ENCODE results near the gene TUFM.
"Not testable (repeated sequence)": the region's sequence is repeated elsewhere in the genome, so short reads cannot be mapped to it uniquely, and the experiment has no call there.

The TUFM gene

DNA sequence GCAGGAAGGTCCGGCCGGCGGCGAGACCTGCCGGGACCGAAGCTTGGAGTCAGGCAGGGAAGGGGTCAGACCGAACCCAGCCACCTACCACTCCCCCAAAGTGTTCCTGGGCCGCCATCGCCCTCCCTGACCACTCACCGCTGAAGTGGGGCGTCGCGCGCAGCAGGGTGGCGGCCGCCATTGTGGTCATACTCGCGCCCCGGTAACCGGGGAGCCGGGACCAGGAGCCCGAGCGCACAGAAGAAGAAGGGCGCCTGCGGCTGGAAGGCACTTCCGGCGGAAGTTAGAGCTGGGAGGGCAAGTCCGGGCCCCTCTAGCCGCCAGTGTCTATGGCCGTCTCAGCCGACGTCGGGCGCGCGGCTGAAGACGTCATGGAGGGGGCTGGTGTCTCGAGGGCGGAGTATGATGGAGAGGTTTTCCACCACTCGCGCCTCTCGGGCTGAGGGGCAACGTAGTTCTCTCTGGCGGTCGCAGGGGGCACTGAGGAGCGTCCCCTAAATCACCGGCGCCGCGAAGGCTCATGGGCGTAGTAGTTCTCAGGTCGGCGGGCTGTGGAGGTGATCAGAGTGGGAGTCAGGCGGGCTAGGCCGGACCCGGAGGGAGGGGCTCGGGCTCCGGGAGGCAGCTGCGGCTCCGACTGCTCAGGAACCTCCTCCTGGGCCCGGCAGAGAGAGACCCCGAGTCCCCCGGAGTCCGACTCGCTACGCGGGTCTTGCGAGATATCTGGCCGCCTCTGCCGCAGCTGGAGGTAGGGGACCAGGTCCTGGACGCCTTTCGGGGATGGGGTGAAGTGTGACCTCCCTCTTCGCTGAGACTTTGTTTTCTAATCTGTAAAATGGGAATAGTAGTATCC, at the start of gene TUFM:
TUFM (minus strand) TSS at position 269 of the 853 bp plus-strand sequence; CDS start at position 190, 79 bp downstream.
- DNase-seq: peak; percentile 98

DNA sequence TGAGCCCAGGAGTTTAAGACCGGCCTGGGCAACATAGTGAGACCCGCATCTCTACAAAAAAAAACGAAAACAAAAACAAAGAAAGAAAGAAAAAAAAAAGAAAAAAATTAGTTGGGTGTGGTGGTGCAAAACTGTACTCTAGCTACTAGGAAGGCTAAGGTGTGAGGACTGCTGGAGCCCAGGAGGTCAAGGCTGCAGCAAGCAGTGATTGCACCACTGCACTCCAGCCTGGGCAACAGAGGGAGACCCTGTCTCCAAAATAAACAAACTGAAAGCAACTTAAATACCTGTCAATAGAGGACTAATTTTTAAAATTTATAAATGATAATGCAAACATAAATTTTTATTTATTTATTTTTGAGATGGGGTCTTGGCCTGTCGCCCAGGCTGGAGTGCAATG, 49.5 kb upstream of the TUFM start:
- no peak for DNase-seq

DNA sequence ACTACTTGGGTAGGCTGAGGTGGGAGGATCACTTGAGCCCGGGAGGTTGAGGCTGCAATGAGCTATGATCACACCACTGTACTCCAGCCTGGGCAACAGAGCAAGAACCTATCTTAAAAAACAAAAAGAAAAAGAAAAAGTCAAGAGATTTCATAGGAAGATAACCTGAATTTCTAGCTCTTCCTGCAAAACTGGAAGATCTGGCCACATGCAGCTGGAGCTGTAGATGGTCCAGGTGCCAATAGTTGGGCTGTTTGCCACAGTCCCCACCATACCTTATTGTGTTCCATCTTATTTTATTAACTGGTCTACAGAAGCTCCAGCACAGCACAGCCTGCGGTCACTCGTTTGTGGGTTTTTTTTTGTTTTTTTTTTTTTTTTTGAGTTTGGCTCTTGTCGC, 47.1 kb upstream of the TUFM start:
- DNase-seq: no peak

DNA sequence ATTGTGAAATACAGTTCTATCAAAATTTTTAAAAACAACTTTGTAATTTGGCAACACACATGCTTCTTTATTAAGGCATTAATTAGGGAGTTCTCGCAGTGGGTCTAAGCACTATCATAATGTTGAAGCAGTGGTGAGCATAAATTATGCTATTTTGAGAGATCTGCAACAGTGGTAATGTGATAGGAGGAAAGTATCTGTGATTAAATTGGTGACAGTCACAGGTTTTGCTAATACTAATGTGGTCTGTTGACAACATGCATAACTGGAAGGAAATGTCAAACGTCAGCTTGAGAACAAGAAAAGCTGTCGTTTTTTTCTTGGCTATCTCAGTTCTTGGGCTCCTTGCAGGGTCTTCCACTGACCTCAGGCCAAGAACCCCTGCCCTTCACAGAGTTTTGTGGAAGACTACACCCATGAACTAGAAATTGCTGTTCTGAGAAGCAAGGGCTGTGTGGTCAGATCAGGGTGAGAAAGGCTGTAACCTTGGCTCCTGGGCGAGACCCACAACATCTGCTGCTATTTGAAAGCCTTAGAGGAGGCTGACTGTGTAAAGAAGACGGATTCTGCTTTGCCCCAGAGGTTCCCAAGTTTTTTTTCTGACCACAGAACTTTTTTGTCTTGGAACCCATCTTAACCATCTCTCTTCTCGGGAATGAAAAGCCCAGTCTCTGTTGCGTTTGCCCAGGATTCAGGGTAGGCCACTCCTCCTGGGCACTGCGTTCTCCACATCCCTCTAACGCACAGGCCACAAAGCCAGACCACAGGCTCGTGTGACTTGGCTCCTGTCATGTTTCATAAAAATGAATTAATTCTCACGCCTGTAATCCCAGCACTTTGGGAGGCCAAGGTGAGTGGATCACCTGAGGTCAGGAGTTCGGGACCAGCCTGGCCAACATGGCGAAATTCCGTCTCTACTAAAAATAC, 46.1 kb upstream of the TUFM start:
- no peak for DNase-seq

DNA sequence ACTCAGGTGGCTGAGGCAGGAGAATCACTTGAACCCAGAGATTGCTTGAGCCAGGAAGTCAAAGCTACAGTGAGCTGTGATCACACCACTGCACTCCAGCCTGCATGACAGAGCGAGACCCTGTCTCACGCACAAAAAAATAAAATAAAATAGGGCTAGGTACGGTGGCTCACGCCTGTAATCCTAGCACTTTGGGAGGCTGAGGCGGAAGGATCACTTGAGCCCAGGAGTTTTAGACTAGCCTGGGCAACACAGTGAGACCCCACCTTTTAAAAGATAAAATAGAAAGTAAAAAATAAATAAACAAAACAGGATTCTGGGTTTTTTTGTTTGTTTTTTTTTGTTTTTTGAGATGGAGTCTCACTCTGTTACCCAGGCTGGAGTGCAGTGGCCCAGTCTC, 44.2 kb upstream of the TUFM start:
- not testable (repeated sequence) for DNase-seq

DNA sequence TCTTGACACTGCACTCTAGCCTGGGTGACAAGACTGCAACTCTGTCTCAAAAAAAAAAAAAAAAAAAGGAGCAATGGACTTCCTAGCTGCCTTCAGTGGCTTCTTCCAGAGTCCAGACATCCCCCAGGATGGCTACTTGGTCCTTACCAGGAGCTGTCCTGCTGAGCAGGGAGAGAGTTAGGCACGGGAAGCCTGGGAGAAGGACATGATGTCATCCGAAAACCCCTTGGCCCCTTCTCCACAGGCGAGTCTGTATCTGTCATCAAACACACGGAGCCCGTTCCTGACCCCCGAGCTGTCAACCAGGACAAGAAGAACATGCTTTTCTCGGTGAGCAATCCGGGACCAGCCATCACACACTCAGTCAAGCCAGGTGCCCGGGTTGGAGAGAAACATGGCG, 40.8 kb upstream of the TUFM start:
- no peak for DNase-seq

DNA sequence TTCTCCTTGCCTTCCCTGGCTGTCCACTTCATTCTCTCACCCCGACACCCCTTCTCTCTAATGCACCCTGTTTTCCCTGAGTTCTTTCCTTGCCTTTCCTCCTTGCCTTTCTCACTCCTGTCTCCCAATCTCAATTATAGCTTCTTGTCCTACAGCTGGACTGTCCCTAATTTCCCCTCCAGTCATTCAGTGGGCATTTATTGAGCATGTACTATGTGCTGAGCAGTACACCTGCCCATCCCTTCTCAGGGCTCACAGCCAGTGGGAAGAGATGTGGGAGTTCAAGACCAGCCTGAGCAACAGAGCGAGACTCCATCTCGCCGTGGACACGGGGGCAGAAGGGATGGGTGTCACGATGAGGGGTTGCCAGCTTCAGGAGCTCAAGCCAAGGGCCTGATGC, 37.9 kb upstream of the TUFM start:
- no peak for DNase-seq

DNA sequence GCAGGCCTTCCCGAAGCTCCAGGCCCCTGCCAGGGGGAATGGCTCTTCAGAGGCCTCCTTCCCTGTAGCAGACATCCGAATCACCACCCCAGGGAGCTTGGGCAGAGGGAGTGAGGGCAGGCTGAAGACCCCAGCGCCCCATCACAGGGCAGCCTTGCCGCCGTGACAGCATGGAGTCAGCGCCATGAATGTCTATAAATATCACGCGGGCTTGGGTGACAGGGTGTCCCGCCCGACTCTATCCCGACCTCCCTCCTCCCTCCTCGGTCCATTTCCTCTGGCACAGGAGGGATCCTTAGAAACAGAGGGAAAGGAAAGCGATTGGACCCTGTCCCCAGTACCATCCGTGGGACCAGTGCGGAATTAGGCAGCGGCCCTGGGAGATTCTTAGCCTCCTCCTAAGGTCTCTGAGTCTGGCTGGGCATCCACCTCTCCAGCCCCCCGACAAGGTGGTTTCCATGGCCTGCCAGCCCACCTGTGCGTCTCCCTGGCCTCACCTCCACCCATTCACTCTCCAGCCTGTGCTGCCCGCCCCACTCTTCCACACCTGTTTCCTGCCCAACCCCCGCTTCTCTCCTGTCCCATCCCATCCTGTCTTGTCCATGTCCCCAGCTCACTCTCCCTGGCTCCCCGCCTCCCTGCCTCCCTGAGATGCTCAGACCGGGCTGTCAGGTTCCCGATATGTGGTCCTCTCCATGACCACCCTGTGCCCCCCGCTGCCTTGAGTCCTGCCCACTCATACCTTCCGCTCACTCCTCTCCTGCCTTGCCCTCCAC, 37.3 kb upstream of the TUFM start:
- DNase-seq: no peak

DNA sequence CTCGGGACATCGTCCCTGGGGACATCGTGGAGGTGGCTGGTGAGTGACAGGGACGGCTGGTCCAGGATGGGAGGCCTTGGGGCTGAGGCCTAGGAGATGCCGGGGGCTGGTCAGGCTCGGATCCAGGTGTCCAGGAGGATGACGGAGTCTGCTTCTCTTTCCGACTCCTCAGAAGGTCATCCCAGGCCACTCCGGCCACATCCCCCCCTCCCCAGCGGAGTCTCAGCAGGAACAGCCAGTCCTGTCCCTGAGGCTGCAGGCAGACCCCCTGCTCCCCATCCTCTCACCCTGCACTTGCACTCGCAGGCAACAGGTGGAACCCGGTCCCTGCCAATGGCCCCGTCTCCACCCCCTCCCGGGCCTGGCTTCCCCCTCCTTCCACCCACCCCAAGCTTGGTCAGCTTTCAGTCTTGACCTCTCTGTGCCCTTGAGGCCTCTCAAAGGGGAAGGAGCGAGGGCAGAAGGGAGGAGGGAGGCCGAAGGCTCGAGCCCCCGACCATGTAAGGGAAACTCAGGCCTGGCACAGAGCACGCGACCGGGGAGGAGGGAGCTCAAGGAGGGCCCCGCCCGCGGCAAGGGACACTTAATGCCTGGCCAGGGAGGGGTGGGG, 36.5 kb upstream of the TUFM start:
- DNase-seq: no peak

DNA sequence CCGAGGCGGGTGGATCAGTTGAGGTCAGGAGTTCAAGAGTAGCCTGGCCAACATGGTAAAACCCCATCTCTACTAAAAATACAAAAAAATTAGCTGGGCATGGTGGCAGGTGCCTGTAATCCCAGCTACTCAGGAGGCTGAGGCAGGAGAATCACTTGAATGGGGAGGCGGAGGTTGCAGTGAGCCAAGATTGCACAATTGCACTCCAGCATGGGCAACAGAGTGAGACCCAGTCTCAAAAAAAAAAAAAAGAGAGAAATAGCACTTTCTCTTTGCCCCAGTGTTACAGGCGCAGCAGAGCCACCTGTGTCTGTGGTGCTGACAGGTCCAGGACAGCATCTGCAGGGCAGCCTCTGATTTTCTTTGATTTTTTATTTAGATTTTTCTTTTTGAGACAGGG, 35.4 kb upstream of the TUFM start:
- DNase-seq: not testable (repeated sequence)

DNA sequence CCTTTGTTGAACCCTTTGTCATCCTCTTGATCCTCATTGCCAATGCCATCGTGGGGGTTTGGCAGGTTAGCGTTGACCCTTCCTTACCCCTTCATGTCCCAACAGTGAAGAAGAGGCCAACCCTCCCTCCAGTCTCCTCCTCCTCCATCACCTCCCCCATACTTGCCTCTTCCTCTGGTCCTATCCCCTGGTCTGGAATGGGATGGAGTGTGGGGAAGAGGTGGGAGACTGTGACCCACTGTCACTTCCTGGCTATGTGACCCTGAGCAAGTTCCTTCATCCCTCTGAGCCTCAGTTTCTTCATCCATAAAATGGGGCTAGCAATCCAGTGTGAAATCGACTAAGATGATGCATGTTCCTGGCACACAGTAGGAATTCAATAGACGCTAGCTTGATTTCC, 34.8 kb upstream of the TUFM start:
- DNase-seq: no peak

DNA sequence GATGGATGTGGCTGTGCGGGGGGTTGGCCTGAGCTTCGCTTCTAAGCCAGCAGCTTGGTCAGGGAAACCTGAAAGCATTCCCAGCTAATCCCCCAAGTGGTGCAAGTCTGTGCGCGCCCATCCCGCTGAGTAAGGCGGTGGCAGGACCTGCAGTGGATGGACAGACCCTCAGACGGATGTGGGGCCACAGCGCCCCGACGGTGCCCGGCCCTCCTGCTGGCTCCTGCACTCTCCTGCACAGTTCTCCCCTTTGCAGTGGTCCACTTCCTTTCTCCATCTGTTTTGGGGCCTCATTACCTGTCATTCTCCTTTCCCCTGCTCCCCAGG, 34.4 kb upstream of the TUFM start:
- no peak for DNase-seq

DNA sequence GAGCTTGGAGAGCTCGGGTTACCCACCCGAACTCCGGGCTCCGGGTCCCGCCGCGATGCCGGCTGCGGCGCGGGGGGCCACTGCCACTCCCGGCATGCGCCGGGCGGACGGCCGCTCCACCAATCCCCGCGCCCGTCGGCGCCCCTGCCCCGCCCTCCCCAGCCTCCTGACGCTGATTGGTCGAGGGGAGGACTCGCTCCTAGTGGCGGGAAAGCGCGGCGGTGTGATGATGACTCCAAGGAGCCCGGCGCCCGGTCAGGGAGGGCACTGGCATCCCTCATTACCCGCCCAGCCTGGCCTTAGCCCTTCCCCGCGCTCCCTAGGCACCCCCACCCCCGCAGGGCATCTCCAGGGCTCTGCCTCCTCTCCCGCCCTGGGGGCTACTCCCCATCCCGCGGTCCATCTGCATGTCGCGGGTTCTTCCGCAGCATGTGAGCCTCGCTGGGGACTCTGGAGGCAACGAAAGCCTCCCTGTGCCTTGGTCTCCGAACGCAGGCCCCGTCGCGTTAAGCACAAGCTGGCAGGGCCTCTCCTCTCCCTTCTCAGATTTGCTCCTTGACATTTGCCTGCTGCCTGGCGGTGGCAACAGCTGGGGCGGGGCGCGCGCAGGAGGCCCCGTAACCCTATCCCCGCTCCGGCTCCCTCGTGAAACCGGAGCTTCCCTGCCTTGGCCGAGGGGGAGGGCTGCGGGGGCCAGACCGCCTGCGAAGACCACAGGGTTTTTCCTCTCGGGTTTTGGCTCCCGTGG, 33.9 kb upstream of the TUFM start:
- DNase-seq: peak; percentile 85

DNA sequence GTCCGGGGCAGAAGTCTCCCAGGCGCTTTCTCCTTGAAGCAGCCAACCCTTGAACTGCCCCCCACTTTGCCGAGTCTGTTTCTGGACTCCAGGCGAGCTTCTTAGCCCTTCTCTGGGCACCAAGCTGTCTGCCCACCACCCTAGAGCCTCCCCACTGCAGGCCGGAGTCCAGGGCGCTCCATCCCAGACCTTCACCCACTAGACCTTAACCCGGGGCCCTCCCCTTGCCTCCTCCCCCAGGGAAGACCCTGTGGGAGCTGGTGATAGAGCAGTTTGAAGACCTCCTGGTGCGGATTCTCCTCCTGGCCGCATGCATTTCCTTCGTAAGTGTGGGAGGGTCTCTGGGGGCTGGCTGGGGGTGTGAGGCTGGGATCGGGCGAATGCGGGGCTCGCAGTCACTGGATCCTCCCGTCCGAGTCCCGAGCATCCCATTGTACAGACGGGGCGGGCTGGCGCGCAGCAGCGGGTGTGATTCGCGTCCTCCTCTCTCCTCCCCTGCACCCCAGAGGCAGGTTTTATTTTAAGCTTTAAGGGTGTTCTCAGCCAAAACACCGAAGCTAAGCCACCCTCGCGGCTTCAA, 33.2 kb upstream of the TUFM start:
- no peak for DNase-seq

DNA sequence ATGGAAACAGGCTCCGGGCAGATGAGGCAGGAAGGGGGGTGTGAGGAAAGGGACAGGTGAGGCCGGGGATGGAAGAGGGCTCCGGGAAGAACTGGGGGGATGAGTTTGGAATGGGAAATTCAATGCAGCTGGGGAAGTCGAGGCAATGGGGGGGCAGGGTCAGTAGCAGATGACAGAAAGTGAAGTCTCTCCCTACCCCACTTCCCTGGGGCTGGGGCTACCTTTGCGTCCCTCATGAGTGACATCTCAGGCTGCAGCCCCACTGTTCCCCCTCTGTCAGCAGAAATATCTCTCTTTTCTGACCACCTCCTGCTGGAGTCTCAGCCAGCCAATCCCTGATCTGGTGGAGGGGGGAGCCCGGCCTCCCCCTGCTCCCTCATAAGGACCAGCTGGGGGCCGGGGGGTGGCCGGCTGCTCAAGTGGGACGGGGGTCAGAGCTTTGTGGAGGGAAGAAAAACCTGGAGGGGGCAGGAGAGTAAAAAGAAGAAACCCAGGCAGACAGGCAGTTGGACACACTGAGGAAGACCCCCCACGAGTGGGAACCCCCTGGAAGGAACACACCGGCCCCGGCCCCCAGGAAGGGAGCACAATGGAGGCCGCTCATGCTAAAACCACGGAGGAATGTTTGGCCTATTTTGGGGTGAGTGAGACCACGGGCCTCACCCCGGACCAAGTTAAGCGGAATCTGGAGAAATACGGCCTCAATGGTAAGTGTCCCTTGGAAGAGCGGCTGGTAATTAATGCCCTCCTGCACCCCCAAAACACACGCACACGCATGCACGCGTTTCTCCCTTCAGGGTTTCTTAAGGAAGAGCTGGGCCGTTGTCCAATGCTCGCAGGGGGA, 32.2 kb upstream of the TUFM start, which contains the start of gene ATP2A1:
ATP2A1 (plus strand) TSS at position 406 of the 844 bp plus-strand sequence; CDS start at position 590, 184 bp downstream.
- DNase-seq: no peak

DNA sequence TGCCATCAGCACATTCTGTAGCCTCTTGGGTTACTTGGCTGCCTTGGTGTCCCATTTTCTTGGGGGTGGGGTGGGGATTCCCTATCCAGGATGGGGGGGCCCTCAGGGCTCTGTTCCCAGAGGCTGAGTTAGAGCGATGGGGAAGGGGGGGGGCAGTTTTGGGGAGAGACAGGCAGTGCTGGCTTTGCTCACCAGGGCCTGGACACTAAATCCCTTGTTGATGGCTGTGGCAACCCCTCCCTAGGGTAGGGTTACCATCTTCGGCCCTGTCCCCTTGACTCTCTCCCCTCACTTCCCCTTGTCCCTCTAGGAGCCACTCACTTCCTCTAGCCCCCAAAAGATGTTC, 31.5 kb upstream of the TUFM start:
- no peak for DNase-seq

DNA sequence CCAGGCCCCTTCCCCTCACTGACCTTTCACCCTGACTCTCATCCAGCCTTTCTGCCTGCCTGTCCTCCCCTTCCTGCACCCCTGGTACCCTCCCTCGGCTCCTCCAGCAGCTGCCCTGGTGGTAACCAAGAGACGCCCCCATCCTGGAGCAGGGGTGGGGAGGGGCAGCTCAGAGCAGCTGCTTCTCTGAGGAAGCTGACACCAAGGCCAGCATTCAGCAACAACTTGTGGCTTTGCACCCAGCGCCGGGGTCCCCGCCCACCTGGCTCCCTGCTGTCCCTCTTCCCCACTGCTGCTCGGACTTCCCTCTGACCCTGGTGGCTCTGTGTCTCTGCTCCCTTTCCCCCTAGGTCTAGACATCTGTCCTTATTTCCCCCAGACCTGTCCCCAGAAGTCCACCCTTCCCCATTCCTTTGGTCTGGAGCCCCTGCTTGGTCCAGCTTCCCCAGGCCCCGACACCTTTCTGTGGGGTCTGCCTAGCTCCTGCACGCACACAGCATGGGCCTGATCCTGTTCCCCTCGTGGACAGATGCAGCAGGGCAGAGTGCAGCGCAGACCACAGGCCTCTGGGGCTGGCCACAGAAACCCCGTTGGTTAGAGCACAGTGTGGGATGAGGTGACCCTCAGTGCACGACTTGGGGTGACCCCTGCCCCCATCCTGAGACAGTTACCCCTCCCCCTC, 31.0 kb upstream of the TUFM start:
- DNase-seq: no peak

DNA sequence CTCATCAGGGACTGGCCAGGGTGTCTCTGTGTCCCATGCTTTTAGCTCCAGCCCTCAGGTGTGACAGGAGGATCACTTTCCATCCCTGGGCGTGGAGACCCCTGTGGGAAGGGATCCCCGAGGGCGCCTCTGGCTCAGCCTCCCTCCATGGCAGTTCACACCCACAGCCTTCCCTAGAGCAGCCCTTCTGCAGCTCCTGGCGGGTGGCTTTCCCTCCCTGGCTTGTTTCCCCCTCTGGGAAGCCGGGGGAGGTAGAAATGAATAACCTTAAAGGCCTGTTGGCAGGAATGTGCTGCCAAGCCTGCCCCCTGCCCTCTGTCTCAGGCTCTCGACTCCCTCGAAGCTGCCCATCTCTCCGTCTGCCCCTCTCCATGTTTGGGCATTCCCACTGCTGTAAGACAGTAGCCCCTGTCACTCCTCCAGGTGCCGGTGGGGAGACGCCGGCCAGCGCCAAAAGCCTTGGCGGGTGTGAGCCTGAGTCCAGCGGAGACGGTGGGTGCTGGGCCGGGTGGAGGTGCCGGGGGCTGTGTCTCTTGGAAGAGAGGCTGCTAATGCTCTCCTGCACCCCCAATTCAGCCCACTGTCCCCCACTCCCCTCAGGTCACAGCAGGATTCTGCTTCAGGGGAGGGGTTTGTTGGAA, 30.0 kb upstream of the TUFM start:
- DNase-seq: peak; percentile 34
